Thymus (tissue), 11 donors: ENCODE results near the gene ZP1. TPM values are rescaled to one million over a fixed set of nuclear protein-coding genes. Genes with fewer than 3 reads are reported as not detected.

ENCODE experiments used
- DNase-seq, 9 donors: peaks; one replicate each; pipeline ENCODE4 v3.0.0-alpha.2; 2013; ENCODE audit warnings: low spot score in 9 of 9, low read depth in 6 of 9, missing footprints in 1 of 9
- H3K27ac ChIP-seq, 2 donors: one replicate each; pipeline ENCODE4 v1.5.1; 2013; ENCODE audit warnings: control low read depth in 1 of 2, low read depth in 1 of 2, low read length in 1 of 2, mild to moderate bottlenecking in 1 of 2, moderate library complexity in 1 of 2
- H3K27me3 ChIP-seq, 2 donors: one replicate each; pipeline ENCODE4 v1.5.1; 2013; ENCODE audit warnings: low read length in 1 of 2; ENCODE audit not compliant: control insufficient read depth in 2 of 2, insufficient read depth in 1 of 2
- H3K36me3 ChIP-seq, 2 donors: one replicate each; pipeline ENCODE4 v1.5.1; 2013; ENCODE audit warnings: low read length in 1 of 2, mild to moderate bottlenecking in 1 of 2, moderate library complexity in 1 of 2; ENCODE audit not compliant: control insufficient read depth in 2 of 2, insufficient read depth in 2 of 2
- H3K4me1 ChIP-seq, 2 donors: one replicate each; pipeline ENCODE4 v1.5.1; 2013; ENCODE audit warnings: low read length in 2 of 2; ENCODE audit not compliant: control insufficient read depth in 2 of 2, insufficient read depth in 2 of 2
- H3K4me3 ChIP-seq, 2 donors: one replicate each; pipeline ENCODE4 v1.5.1; 2013; ENCODE audit warnings: low read length in 2 of 2, control low read depth in 1 of 2, mild to moderate bottlenecking in 1 of 2
- H3K9me3 ChIP-seq, 2 donors: one replicate each; pipeline ENCODE4 v1.5.1; 2013; ENCODE audit warnings: low read length in 1 of 2, mild to moderate bottlenecking in 1 of 2; ENCODE audit not compliant: control insufficient read depth in 2 of 2, insufficient read depth in 1 of 2
- WGBS: extraction: QIAGEN DNeasy Blood & Tissue Kit; methylation state at CpG from one replicate; pipeline ENCODE4 v1.1.7; 2013; 5-methylcytosine and 5-hydroxymethylcytosine counted together
- polyA plus RNA-seq: library from polyadenylated mRNA; stranded (reverse); fragments of 200-250 nt; gene quantifications from one replicate; pipeline ENCODE4 v1.2.3, GENCODE V29; 2013
- total RNA-seq: library from RNA; stranded (reverse); fragments of 120-200 nt; gene quantifications from one replicate; pipeline ENCODE4 v1.2.4, GENCODE V29; 2013
- donor health status: healthy.

The ZP1 gene
- total and polyA plus RNA-seq, 2 donors, result 1.5 to 1.6 TPM

GRCh38 chr11:60851327-60852104 is 15.8 kb upstream of the ZP1 start:
- Histone ChIP-seq H3K4me1 (peaks cover 23 to 36% of the 10 kb centered on the region in 2 donors), H3K9me3 (no peaks in the 10 kb centered on the region), H3K27ac (no peak overlapping the region), H3K27me3 (peaks cover 0 to 2% of the 10 kb centered on the region in 2 donors), H3K36me3 (peaks cover 59 to 63% of the 10 kb centered on the region in 2 donors), H3K4me3 (no peak overlapping the region)
- no peak for DNase-seq
- WGBS, result 94% methylated on average over 17 of the region's 17 CpGs

DNA sequence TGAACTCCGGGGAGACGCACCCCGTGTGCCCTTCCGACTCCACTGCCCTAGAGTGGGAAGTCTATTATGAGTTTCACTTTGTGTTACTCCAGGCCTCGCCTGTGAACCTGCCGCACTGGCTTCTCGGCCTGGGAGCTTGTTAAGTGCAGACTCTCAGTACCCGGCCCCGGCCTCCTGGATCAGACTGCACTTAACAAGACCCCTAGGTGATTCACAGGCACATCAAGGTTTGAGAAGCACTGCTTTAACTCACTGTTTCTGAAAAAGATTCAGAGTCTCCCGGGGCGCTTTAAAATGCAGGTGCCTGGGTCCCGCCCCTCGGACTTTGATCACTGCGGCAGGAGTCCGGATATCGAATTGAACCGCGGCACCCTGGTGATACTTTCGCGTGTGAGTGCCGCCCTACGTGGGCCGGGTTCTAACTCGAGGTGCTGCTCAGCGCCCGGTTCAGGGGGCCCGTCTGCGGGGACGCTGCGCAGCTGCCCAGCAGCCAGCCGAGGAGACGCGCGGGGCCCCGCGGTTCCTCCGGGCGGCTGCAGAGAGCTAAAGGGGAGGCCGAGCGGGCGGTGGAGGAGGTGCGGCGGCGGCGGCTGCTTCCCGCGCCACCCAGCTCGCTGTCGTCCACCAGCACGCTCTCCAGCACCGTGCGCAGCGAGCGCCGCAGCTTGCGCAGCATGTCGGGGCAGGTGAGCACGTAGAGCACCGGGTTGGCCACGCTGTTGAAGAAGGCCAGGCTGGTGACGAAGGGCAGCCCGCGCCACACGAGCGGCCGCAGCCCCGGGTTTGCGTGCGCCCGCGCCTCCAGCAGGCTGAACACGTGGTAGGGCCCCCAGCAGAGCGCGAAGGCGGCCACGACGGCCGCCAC is 15.0 kb upstream of the ZP1 start:
- 96% methylated on average over 78 of the region's 78 CpGs for WGBS
- Histone ChIP-seq H3K36me3 (peaks cover 56 to 61% of the 10 kb centered on the region in 2 donors), H3K4me3 (no peak overlapping the region), H3K4me1 (peaks cover 26 to 44% of the 10 kb centered on the region in 2 donors), H3K9me3 (no peaks in the 10 kb centered on the region), H3K27ac (no peak overlapping the region), H3K27me3 (peaks cover 0 to 2% of the 10 kb centered on the region in 2 donors)
- DNase-seq, result no peak

DNA sequence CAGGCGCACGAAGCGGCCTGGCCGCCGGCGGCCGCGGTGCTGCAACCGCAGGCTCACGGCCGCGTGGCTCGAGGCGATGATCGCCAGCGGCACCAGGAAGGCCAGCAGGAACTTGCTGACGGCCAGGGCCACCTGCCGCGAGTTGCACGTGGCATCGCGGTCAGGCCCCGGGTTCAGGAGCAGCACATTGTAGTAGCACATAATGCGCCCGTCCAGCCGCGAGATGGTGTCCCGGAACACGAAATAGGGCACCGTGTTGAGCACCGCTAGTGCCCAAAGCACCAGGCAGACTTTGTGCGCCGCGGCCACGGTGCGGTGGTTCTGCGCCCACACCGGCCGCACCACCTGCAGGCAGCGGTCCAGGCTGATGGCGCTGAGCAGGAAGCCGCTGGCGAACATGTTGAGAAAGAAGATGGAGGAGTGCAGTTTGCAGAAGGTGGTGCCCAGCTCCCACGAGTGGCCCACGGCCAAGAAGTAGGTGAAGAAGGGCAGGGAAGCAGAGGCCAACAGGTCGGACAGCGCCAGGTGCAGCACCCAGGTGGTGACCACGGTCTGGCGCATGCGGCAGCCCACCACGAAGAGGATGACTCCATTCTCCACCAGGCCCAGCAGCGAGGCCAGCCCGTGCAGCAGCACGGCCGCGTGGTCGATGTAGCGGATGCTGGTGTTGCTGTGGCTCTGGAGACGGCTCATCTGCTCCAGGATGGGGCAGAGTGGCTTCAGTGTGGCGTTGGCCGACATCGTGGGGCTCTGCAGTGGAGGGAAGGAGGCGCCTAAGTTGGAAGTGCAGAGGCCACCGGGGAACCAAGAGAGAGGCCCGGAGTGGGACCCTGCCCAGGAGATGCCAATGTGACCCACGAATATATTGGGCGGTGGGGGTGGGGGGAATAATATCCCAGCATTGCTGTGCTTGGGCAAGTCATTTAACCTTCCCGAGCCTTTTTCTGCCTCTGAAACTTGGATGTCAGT is 14.1 kb upstream of the ZP1 start:
- Histone ChIP-seq H3K27me3 (peaks cover 0 to 2% of the 10 kb centered on the region in 2 donors), H3K4me1 (peaks cover 34 to 53% of the 10 kb centered on the region in 2 donors), H3K9me3 (no peaks in the 10 kb centered on the region), H3K27ac (no peak overlapping the region), H3K4me3 (peak overlapping the region in 1 of 2 donors; percentile 52), H3K36me3 (peaks cover 46 to 52% of the 10 kb centered on the region in 2 donors)
- no peak for DNase-seq
- 95% methylated on average over 68 of the region's 68 CpGs for WGBS

DNA sequence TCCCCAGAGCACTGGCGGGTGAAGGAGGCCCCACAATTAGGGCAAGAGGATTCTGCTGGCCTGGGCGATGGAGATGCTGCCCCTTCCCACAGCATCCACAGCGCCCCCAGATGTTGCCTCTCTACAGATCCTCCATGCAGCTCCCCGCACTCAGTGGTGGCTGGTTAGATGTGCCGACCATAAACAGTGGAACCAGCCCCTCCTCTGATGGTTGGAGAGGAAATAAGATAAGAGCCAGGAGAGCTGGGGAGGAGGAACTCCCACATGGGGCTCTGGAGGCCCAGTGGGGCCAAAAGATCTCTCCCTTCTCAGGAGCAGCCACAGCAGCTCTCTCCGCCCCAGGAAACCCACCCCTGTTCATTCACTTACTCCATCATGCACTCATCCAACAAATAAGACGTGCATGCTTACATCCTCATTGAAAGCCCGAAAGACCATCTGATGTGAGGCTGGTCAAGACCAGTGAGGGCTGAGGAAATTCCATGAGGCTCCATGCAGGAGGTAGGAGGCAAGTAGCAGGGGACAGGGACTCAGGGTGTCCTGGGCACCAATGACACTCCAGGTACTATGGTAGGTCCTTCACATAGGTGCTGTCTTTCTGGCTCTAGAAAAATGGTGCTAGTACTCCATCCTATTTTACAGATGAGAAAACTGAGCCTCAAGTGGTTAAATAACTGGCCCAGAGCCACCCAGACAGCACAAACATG is 13.0 kb upstream of the ZP1 start:
- DNase-seq, result no peak
- peak overlapping the region in 1 of 2 donors; percentile 52 for H3K4me3 ChIP-seq

DNA sequence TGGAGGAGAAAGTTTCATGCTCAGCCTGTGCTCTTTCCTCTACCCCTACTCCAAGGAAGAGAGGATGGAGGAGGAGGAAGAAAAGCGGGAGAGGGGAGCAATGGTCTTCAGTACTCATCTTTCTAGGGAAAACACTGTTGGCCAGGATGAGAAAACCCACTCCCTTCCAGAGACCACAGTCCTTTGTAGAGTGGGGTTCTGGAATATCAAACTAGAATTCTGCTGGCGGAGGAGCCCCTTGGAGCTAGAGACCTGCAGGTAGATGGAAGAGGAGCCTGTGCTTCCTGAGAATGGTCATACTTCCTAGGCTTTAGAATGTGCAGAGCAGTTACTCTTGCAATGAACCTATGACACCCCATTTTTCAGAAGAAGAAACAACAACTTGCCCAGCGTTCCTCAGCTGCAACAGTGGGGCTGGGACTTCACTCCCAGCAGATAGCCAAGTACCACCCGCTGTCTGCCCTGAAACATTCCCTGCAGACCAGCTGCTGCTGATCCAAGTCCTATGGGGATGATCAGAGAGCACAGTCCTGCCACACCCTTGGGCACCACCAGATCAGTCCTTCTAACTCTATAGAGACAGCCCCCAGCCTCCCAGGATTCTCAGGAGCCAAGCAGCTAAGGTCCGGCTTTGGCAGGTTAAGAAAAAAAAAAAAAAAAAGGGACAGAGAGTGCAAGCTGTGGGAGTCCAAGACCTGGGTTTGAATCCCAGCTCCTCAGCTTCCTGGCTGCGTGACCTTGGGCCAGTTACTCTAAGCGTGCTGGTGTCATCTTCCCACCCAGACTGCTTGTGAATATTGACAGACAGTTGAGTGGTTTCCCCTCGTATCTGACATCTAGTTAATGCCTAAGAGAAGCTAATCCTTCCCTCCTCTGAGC is 12.3 kb upstream of the ZP1 start:
- peaks cover 45 to 71% of the 10 kb centered on the region in 2 donors for H3K4me1 ChIP-seq
- whole genome bisulfite sequencing, result 58% methylated on average over 8 of the region's 8 CpGs

More for the DNA sequence above, 13.0 kb upstream of the ZP1 start:
- H3K27me3 ChIP-seq, result peaks cover 0 to 2% of the 10 kb centered on the region in 2 donors
- H3K27ac ChIP-seq, result no peak overlapping the region
- H3K4me1 ChIP-seq, result peaks cover 41 to 63% of the 10 kb centered on the region in 2 donors
- H3K36me3 ChIP-seq, result peaks cover 37 to 42% of the 10 kb centered on the region in 2 donors
- 55% methylated on average over 8 of the region's 8 CpGs for WGBS
- no peaks in the 10 kb centered on the region for H3K9me3 ChIP-seq

GRCh38 chr11:60855726-60856633 is 11.4 kb upstream of the ZP1 start, which contains the start of gene PTGDR2:
TSS of gene PTGDR2 (minus strand) at chr11:60855950. CDS start at chr11:60853722, 2,228 bp downstream.
- peak in 3 of 9 donors; percentile 44 to 74 (median 54) for DNase-seq
- peaks cover 0 to 2% of the 10 kb centered on the region in 2 donors for H3K27me3 ChIP-seq
- peak within 1 kb of the TSS; percentile 31 to 52 for H3K4me3 ChIP-seq
- H3K27ac ChIP-seq, result peak within 1 kb of the TSS; percentile 6 to 67
- no peaks in the 10 kb centered on the region for H3K9me3 ChIP-seq
- 49% methylated on average over 14 of the region's 14 CpGs for WGBS
- H3K4me1 ChIP-seq, result peaks cover 52 to 80% of the 10 kb centered on the region in 2 donors
- peaks cover 22 to 25% of the 10 kb centered on the region in 2 donors for H3K36me3 ChIP-seq

More for the DNA sequence above, 12.3 kb upstream of the ZP1 start:
- no peaks in the 10 kb centered on the region for H3K9me3 ChIP-seq
- no peak for DNase-seq
- H3K27me3 ChIP-seq, result peaks cover 0 to 2% of the 10 kb centered on the region in 2 donors
- H3K36me3 ChIP-seq, result peaks cover 30 to 34% of the 10 kb centered on the region in 2 donors
- H3K27ac ChIP-seq, result peak overlapping the region in 1 of 2 donors; percentile 67
- peak overlapping the region; percentile 31 to 52 for H3K4me3 ChIP-seq
